SK-N-SH treated with all-trans-retinoic acid at 6 μM for 48 hours (cell line): ENCODE results near the gene HOXA6.

Experiments used
- ZFP30 ChIP-seq: fragments of 450-650 bp; formaldehyde crosslinking; IDR thresholded peaks from 2 replicates; pipeline ENCODE4 v1.5.0; 2022; ENCODE audit warnings: mild to moderate bottlenecking, moderate library complexity
- ZNF565 ChIP-seq: fragments of 450-650 bp; formaldehyde crosslinking; conservative IDR thresholded peaks from 2 replicates; pipeline ENCODE4 v1.5.0; 2020; ENCODE audit warnings: low read depth, mild to moderate bottlenecking, moderate library complexity
- TF ChIP-seq, protein P1 (sequence below): fragments of 250-450 bp; sonication (Bioruptor Pico); IDR thresholded peaks from 2 replicates; pipeline ENCODE4 v1.8.0; 2020; ENCODE audit warnings: mild to moderate bottlenecking, moderate library complexity, borderline replicate concordance

DNA sequence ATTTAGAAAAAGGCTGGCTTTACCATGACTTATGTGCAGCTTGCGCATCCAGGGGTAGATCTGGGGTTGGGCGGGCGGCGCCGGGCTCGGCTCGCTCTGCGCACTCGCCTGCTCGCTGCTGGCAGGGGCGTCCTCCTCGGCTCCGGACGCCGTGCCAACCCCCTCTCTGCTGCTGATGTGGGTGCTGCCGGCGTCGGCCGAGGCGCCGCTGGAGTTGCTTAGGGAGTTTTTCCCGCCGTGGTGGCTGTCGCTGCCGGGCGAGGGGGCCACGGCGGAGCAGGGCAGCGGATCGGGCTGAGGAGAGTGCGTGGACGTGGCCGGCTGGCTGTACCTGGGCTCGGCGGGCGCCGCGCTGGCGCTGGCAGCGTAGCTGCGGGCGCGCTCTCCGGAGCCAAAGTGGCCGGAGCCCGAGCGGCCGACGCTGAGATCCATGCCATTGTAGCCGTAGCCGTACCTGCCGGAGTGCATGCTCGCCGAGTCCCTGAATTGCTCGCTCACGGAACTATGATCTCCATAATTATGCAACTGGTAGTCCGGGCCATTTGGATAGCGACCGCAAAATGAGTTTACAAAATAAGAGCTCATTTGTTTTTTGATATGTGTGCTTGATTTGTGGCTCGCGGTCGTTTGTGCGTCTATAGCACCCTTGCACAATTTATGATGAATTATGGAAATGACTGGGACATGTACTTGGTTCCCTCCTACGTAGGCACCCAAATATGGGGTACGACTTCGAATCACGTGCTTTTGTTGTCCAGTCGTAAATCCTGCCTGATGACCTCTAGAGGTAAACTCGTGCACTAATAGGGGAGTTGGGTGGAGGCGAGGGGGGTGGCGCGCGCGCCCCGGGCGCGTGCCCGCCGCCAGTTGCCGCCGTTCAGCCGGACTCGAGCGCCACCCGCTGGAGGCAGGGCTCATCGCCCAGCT is 4.3 kb downstream of the HOXA6 start, which contains the start of gene HOXA5:
- TF ChIP-seq ZFP30 (no peak), ZNF565 (CRISPR knock-in tag) (no peak)
- TF ChIP-seq, protein P1, sequence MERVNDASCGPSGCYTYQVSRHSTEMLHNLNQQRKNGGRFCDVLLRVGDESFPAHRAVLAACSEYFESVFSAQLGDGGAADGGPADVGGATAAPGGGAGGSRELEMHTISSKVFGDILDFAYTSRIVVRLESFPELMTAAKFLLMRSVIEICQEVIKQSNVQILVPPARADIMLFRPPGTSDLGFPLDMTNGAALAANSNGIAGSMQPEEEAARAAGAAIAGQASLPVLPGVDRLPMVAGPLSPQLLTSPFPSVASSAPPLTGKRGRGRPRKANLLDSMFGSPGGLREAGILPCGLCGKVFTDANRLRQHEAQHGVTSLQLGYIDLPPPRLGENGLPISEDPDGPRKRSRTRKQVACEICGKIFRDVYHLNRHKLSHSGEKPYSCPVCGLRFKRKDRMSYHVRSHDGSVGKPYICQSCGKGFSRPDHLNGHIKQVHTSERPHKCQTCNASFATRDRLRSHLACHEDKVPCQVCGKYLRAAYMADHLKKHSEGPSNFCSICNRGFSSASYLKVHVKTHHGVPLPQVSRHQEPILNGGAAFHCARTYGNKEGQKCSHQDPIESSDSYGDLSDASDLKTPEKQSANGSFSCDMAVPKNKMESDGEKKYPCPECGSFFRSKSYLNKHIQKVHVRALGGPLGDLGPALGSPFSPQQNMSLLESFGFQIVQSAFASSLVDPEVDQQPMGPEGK (CRISPR knock-in tag), result no peak
